Ovary (tissue), 9 donors: ENCODE results near the gene KMT2D. TPM values are rescaled to one million over a fixed set of nuclear protein-coding genes. Genes with fewer than 3 reads are reported as not detected.
A peak's percentile ranks its signal among the peaks of the same experiment; 100 is the strongest.

Source experiments
- DNase-seq, 5 donors: peaks; one replicate each; pipeline ENCODE4 v3.0.0-alpha.2; 2019 to 2020
- H3K27ac ChIP-seq, 2 donors: fragments of 200-600 bp; one replicate each; pipeline versions ENCODE4 v1.5.1 to v1.8.0; 2019 to 2022
- H3K27me3 ChIP-seq: fragments of 200-600 bp; one replicate; pipeline ENCODE4 v1.8.0; 2022
- H3K36me3 ChIP-seq: fragments of 200-600 bp; sonication (generic); one replicate; pipeline ENCODE4 v1.5.1; 2019
- H3K4me1 ChIP-seq: one replicate; pipeline ENCODE4 v1.8.1; 2013; ENCODE audit warnings: mild to moderate bottlenecking, moderate library complexity; ENCODE audit not compliant: insufficient read depth
- H3K4me3 ChIP-seq: fragments of 200-600 bp; sonication (generic); one replicate; pipeline ENCODE4 v1.5.1; 2017
- H3K9me3 ChIP-seq, 2 donors: fragments of 200-600 bp in 1 of 2; sonication (generic) in 1 of 2; one replicate each; pipeline versions ENCODE4 v1.5.1 to v1.8.1; 2013 to 2019; ENCODE audit warnings: mild to moderate bottlenecking in 1 of 2, moderate library complexity in 1 of 2
- CTCF ChIP-seq, 3 donors: fragments of 450-650 bp in 2 of 3; fragments of 200-600 bp in 1 of 3; IDR thresholded peaks; one replicate each; pipeline versions ENCODE4 v1.5.1 to v1.8.0; 2016 to 2022; ENCODE audit warnings: antibody characterized with exemption in 3 of 3, mild to moderate bottlenecking in 1 of 3
- EP300 ChIP-seq: sonication (generic); formaldehyde crosslinking; IDR thresholded peaks from one replicate; pipeline ENCODE4 v1.6.1; 2017; ENCODE audit warnings: antibody characterized with exemption
- POLR2A ChIP-seq: fragments of 450-650 bp; IDR thresholded peaks from one replicate; pipeline ENCODE4 v1.6.1; 2017; ENCODE audit warnings: antibody characterized with exemption, mild to moderate bottlenecking, moderate library complexity
- WGBS, 3 donors: extraction: QIAGEN DNeasy Blood & Tissue Kit in 1 of 3; methylation state at CpG; one replicate each; pipeline versions ENCODE4 v1.1.5 to v1.1.7; 2013 to 2017; 5-methylcytosine and 5-hydroxymethylcytosine counted together
- intact Hi-C, 4 donors: fragments of 100-400 bp; cut with DNase I; formaldehyde crosslinking; loops; one replicate each; pipeline versions ENCODE4 v1.11.0 to v1.15.1; 2022 to 2023
- polyA plus RNA-seq, 2 donors: library from polyadenylated mRNA; stranded (reverse); fragments of 200-250 nt in 1 of 2; fragments of 350-450 nt in 1 of 2; fragmentation: Illumina TruSeq in 1 of 2; extraction: RNeasy Lipid Tissue Mini Kit (QIAGEN cat#74804) in 1 of 2; gene quantifications; one replicate each; pipeline ENCODE4 v1.2.3, GENCODE V29; 2013 to 2014
- total RNA-seq, 7 donors: library from RNA; depleted of rRNA in 2 of 7; stranded (reverse); fragments of >200 nt in 2 of 7; fragmentation: NEBNext Ultra II Directional in 3 of 7; extraction: Animal tissue kit (Norgen Biotek cat#: 25700) in 3 of 7; gene quantifications; one replicate each; pipeline versions ENCODE4 v1.1.0 to v1.2.4, GENCODE V29; 2016 to 2023
- donor health status: DM: no; HTN: no; CAD: no; lungs with moderate emphysema.
- donor health status: DM: no; HTN: no; CAD: no.
- donor health status: Bipolar disorder and iron deficiency.
- donor health status: DM: yes; HTN: yes; CAD: no.
- donor health status: DM: no; HTN: no; CAD: no.
- donor health status: DM: yes; HTN: yes; CAD: no.

The KMT2D gene
- total and polyA plus RNA-seq, 9 donors, result 28.3 to 97.0 (median 77.8) TPM

- TF ChIP-seq EP300, result no peak
- TF ChIP-seq CTCF (IDR thresholded peaks at IDR 0.05), result no peak
- WGBS, 3 donors, result 80 to 83% (median 82%) methylated on average over 20 of the region's 20 CpGs
- peak in 1 of 5 donors; percentile 18 for DNase-seq
- Histone ChIP-seq H3K9me3 (no peaks in the 10 kb centered on the region), H3K27me3 (no peaks in the 10 kb centered on the region), H3K27ac (no peak overlapping the region), H3K4me1 (peaks cover 9% of the 10 kb centered on the region), H3K36me3 (no peaks in the 10 kb centered on the region), H3K4me3 (no peak overlapping the region)
- intact Hi-C loops, result no loop called here
These were observed 8.7 kb downstream of the KMT2D start for GRCh38 chr12:49051777-49052438.

- Histone ChIP-seq H3K4me3 (no peak overlapping the region), H3K4me1 (peaks cover 6% of the 10 kb centered on the region), H3K36me3 (no peaks in the 10 kb centered on the region), H3K9me3 (no peaks in the 10 kb centered on the region), H3K27me3 (no peaks in the 10 kb centered on the region), H3K27ac (no peak overlapping the region)
- intact Hi-C loops, result no loop called here
- no peak for TF ChIP-seq POLR2A
- TF ChIP-seq CTCF (IDR thresholded peaks at IDR 0.05), result no peak
- no peak for TF ChIP-seq EP300
- WGBS, 3 donors, result 88 to 90% (median 89%) methylated on average over 18 of the region's 18 CpGs
- DNase-seq, result no peak
These were observed 9.2 kb downstream of the KMT2D start for GRCh38 chr12:49051373-49051764.

- 80 to 91% (median 81%) methylated on average over 12 to 13 of the region's 13 CpGs for WGBS, 3 donors
- Histone ChIP-seq H3K27me3 (no peaks in the 10 kb centered on the region), H3K4me1 (peaks cover 2% of the 10 kb centered on the region), H3K27ac (no peak overlapping the region), H3K4me3 (no peak overlapping the region), H3K9me3 (no peaks in the 10 kb centered on the region), H3K36me3 (no peaks in the 10 kb centered on the region)
- TF ChIP-seq CTCF (IDR thresholded peaks at IDR 0.05), result no peak
- no peak for TF ChIP-seq POLR2A
- no peak for TF ChIP-seq EP300
- no peak for DNase-seq
- intact Hi-C loops, result no loop called here
These were observed 9.9 kb downstream of the KMT2D start for GRCh38 chr12:49050507-49051372.

- TF ChIP-seq CTCF (IDR thresholded peaks at IDR 0.05) (no peak), POLR2A (no peak)
- no peak overlapping the region for H3K27ac ChIP-seq
- intact Hi-C loops, result no loop called here
- H3K27me3 ChIP-seq, result no peaks in the 10 kb centered on the region
- H3K9me3 ChIP-seq, result no peaks in the 10 kb centered on the region
- DNase-seq, result peak in 1 of 5 donors; percentile 42
- no peaks in the 10 kb centered on the region for H3K36me3 ChIP-seq
- H3K4me1 ChIP-seq, result no peaks in the 10 kb centered on the region
- H3K4me3 ChIP-seq, result no peak overlapping the region
- WGBS, 3 donors, result 35 to 44% (median 36%) methylated on average over 20 of the region's 20 CpGs
These were observed 10.9 kb downstream of the KMT2D start for GRCh38 chr12:49049566-49050224.
